ENCODE measurements around the gene H19. TPM values are rescaled to one million over a fixed set of nuclear protein-coding genes. Genes with fewer than 3 reads are reported as not detected.

The H19 gene
- total RNA-seq, 1 experiment from 2014 or later, result not detected

- DNase-seq, result no peak
- no peaks in the 10 kb centered on the region for H3K9me3 ChIP-seq
- no peaks in the 10 kb centered on the region for H3K27me3 ChIP-seq
- no peak overlapping the region for H3K4me3 ChIP-seq
- no peaks in the 10 kb centered on the region for H3K36me3 ChIP-seq
These were observed 32.7 kb downstream of the H19 start for GRCh38 chr11:1964955-1965354.

DNA sequence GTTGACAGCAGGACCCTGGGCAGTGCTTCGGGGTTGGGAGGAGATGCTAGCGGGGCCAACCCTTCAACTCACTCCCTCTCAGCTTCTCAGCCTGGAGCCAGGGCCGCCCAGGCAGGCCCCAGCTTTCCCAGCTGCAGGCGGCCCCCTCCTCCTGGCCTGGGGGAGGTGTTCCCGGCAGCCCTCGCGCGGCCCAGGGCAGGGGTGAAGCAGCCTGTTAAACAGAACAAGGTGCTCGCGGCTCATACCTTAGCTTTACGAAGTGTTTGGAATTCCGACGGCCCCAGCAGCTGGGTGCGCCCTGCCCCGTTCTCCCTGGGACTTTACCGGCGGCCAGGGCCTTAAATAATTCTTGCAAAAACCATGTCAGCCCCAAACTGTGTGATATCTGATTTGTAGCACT lies 33.3 kb downstream of the H19 start:
- Histone ChIP-seq H3K9me3 (no peaks in the 10 kb centered on the region), H3K36me3 (no peaks in the 10 kb centered on the region), H3K27me3 (no peaks in the 10 kb centered on the region), H3K4me3 (no peak overlapping the region)
- no peak for DNase-seq

DNA sequence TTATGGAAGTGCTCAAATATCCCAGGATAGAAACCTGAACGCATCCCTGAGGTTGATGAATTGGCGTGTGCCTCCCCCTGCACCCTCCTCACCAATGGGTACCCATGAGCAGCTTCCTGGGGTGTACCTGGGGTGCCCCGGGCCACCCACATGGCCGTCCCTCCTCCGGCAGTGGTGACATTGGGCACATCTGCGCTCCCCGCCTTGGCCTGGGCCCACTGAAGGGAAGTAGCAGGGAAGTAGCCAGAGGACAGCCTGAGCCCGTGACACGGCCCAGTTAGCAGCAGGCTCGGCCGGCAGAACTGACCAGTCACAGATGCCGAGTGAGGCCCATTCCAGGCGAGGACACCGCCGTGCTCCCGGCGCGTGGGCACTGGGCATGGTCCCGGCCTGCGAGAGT lies 33.8 kb downstream of the H19 start:
- no peaks in the 10 kb centered on the region for H3K36me3 ChIP-seq
- H3K9me3 ChIP-seq, result no peaks in the 10 kb centered on the region
- H3K4me3 ChIP-seq, result no peak overlapping the region
- H3K27me3 ChIP-seq, result no peaks in the 10 kb centered on the region
- no peak for DNase-seq

DNA sequence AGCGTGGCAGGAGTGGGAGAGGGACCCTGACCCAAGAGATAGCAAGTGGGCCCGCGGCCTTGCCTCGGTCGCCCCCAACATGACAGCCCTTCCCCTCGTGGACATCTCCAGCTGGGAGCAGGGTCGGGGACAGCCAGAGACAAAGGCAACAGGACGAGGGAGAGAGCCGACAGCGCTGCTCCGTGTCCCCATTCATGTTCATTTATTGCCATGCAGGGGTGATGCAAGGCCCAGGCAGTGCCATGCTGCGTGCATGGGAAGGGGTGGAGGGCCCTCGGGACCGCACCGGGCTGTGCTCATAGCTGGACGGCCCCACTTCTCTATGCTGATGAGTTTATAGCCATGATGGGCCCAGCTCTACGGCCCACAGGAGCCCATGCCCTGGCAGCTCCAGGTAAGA lies 37.9 kb downstream of the H19 start:
- Histone ChIP-seq H3K27me3 (no peaks in the 10 kb centered on the region), H3K9me3 (no peaks in the 10 kb centered on the region), H3K36me3 (no peaks in the 10 kb centered on the region), H3K4me3 (no peak overlapping the region)
- DNase-seq, result no peak

DNA sequence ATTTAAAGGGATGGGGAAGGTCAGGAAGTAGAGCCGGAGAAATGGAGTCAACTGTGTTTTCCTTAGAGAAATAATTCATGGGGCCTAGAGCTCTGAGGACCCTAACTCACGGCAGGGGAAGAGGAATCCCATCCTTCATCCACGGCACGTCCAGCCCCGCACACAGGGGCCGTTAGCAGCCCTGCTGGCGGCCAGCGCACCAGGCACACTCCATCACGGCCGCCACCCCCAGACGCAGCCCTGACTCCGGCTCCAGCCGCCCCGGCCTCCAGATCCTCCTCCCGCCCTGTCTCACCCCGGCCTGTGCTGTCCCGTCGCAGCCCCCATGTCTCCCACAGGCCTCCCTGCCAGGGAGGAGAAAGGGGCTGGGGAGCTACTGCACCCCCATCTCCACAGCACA lies 39.3 kb downstream of the H19 start:
- Histone ChIP-seq H3K27me3 (no peaks in the 10 kb centered on the region), H3K9me3 (no peaks in the 10 kb centered on the region), H3K4me3 (no peak overlapping the region), H3K36me3 (no peaks in the 10 kb centered on the region)
- DNase-seq, result no peak

- no peak for DNase-seq
- no peaks in the 10 kb centered on the region for H3K9me3 ChIP-seq
- no peaks in the 10 kb centered on the region for H3K27me3 ChIP-seq
- no peaks in the 10 kb centered on the region for H3K36me3 ChIP-seq
- no peak overlapping the region for H3K4me3 ChIP-seq
These were observed 44.0 kb downstream of the H19 start for GRCh38 chr11:1953489-1954266.

DNA sequence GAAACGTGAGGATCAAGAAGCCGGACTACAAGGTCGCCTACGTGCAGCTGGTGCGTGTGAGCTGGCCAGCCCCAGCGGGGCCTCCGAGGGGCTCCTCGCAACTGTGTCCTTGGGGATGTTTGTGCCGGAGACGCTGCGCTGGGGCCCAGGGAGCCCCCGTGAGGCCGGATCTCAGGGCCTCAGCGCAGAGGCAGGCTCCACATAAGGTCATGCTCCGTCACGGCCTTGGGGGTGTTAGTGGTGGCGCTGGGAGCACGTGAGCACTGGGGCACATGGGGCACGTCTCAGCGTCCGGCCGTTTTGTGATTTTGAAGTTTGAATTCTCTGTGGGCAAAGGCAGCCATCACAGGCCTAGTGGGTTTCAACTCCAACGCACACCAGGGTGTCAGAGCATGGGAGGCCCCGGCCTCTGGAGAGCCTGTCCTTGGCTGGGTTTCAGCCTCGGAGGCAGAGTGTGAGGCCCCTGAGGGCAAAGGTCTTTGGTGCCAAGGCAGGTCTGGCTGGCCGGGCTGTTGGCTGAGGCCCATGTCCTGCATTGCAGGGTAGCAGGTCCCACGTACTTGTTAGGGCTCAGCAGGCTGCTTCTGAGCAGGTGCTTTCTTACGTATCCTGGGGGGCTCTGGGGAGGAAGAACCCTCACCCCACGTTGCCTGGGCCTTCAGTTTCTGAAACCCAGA lies 44.7 kb downstream of the H19 start:
- no peaks in the 10 kb centered on the region for H3K9me3 ChIP-seq
- H3K36me3 ChIP-seq, result no peaks in the 10 kb centered on the region
- H3K27me3 ChIP-seq, result no peaks in the 10 kb centered on the region
- DNase-seq, result no peak
- no peak overlapping the region for H3K4me3 ChIP-seq

DNA sequence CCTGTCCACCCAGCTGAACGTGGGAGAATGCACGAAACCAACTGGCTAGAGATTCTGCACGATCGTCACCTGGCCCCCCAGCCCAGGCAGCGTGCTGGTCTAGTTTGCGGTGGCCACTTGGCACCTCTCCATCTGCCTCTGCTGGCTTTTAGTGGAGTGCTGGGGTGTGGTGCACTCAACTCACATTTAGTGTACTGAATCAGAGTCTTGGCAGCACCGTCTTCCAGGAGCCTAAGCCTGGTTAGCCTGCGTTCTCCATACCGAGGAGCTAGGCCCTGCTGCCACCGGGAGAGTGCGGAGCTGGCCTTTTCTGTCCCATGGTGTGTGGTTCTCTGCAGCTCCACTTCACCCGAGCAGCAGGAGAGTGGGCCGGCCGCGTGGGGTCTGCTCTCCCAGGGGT lies 47.7 kb downstream of the H19 start:
- H3K27me3 ChIP-seq, result no peaks in the 10 kb centered on the region
- no peak for DNase-seq

DNA sequence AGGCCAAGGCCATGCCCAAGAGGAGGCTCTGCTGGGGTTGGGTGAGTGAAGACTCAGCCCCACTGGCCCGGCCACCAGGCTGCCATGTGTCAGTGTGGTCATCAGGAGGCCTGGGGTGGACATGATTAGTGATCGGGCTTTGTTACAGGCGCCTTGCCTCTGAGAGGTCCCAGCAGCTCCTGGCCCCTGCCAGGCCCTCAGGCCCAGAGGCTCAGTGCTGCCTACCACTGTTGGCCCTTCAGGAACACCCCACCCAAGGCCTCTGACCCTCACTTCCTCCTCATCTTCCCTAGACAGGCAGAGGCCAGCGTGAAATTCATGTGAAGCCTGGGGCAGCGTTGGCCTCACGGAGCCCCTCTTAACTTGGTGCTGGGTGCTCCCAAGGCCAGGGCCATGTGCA lies 48.3 kb downstream of the H19 start:
- no peaks in the 10 kb centered on the region for H3K27me3 ChIP-seq

More for the DNA sequence above, 47.7 kb downstream of the H19 start:
- Histone ChIP-seq H3K36me3 (no peaks in the 10 kb centered on the region), H3K4me3 (no peak overlapping the region), H3K9me3 (no peaks in the 10 kb centered on the region)

DNA sequence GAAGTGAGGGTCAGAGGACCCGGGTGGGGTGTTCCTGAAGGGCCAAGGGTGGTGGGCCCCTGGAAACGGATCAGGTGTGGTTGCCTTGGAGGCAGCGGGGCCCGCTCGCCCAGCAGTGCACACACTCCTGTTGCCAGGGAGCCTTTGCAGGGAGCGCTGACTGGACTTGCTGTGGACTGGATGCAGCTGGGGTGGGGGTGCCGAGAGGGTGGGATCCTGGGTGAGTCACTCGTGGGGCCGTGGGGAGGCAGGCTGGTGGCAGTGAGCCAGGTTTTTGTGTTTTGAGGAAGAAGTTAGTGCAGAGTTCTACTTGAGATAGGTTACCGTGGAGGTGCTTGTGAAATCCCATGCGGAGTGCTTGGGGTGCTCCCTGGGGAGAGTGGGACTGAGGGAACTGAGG lies 49.3 kb downstream of the H19 start:
- Histone ChIP-seq H3K4me3 (no peak overlapping the region), H3K36me3 (no peaks in the 10 kb centered on the region), H3K9me3 (no peaks in the 10 kb centered on the region), H3K27me3 (no peaks in the 10 kb centered on the region)
- no peak for DNase-seq

More for the DNA sequence above, 48.3 kb downstream of the H19 start:
- no peak for DNase-seq
- Histone ChIP-seq H3K4me3 (no peak overlapping the region), H3K9me3 (no peaks in the 10 kb centered on the region), H3K36me3 (no peaks in the 10 kb centered on the region)

- Histone ChIP-seq H3K27me3 (no peaks in the 10 kb centered on the region), H3K9me3 (no peaks in the 10 kb centered on the region), H3K36me3 (no peaks in the 10 kb centered on the region), H3K4me3 (no peak overlapping the region)
- no peak for DNase-seq
These were observed 49.9 kb downstream of the H19 start for GRCh38 chr11:1947592-1948237.

- no peaks in the 10 kb centered on the region for H3K36me3 ChIP-seq
- no peaks in the 10 kb centered on the region for H3K27me3 ChIP-seq
- H3K4me3 ChIP-seq, result no peak within 1 kb of the TSS
- no peak for DNase-seq
- no peaks in the 10 kb centered on the region for H3K9me3 ChIP-seq
These were observed 50.7 kb downstream of the H19 start, which contains the start of gene MRPL23 for GRCh38 chr11:1946812-1947484. TSS of gene MRPL23 (plus strand) at chr11:1947332. CDS start at chr11:1947363, 31 bp downstream.

Other genes starting within 250 kb of the H19 start
- gene IFITM10, start 247.2 kb downstream of the H19 start, total RNA-seq (2014; rRNA removed; shearing (Covaris generic); ENCODE audit: low replicate concordance), result 0.03 and 1.8 TPM in 2 replicates
- gene CTSD, start 233.9 kb downstream of the H19 start, total RNA-seq (2014; rRNA removed; shearing (Covaris generic); ENCODE audit: low replicate concordance), result 201 and 234 TPM in 2 replicates
- not detected in 2 replicates for gene SYT8, start 162.9 kb downstream of the H19 start, total RNA-seq (2014; rRNA removed; shearing (Covaris generic); ENCODE audit: low replicate concordance)
- not detected in 2 replicates for gene TNNI2, start 158.9 kb downstream of the H19 start, total RNA-seq (2014; rRNA removed; shearing (Covaris generic); ENCODE audit: low replicate concordance)
- gene LSP1, start 144.8 kb downstream of the H19 start, total RNA-seq (2014; rRNA removed; shearing (Covaris generic); ENCODE audit: low replicate concordance), result 41.7 and 66.6 TPM in 2 replicates
- gene PRR33, start 105.9 kb downstream of the H19 start, total RNA-seq (2014; rRNA removed; shearing (Covaris generic); ENCODE audit: low replicate concordance), result not detected in 2 replicates
- not detected in 2 replicates for gene TNNT3, start 78.1 kb downstream of the H19 start, total RNA-seq (2014; rRNA removed; shearing (Covaris generic); ENCODE audit: low replicate concordance)
- gene MRPL23, start 50.5 kb downstream of the H19 start, total RNA-seq (2014; rRNA removed; shearing (Covaris generic); ENCODE audit: low replicate concordance), result 26.6 TPM in 1 of 2 replicates, not detected in the other
- gene IGF2, start 141.5 kb upstream of the H19 start, total RNA-seq (2014; rRNA removed; shearing (Covaris generic); ENCODE audit: low replicate concordance), result not detected in 2 replicates
- not detected in 2 replicates for gene INS, start 163.4 kb upstream of the H19 start, total RNA-seq (2014; rRNA removed; shearing (Covaris generic); ENCODE audit: low replicate concordance)
- gene TH, start 174.0 kb upstream of the H19 start, total RNA-seq (2014; rRNA removed; shearing (Covaris generic); ENCODE audit: low replicate concordance), result not detected in 2 replicates